LNCaP clone FGC (cell line): Measurements from ENCODE around the gene MADD.

Source experiments
- DNase-seq: peaks from one replicate; pipeline ENCODE4 v3.0.0-alpha.2; 2011; ENCODE audit warnings: low read depth
- H3K4me3 ChIP-seq: 2 replicates; pipeline ENCODE4 v1.5.1; 2011; ENCODE audit warnings: mild to moderate bottlenecking, low read depth, low read length, control low read depth
- TF ChIP-seq, protein P1 (sequence below): IDR thresholded peaks from 2 replicates; pipeline ENCODE4 v1.5.1; 2012; ENCODE audit warnings: mild to moderate bottlenecking; ENCODE audit not compliant: control insufficient read depth, insufficient read depth; ENCODE audit errors: extremely low read depth

The MADD gene

DNA sequence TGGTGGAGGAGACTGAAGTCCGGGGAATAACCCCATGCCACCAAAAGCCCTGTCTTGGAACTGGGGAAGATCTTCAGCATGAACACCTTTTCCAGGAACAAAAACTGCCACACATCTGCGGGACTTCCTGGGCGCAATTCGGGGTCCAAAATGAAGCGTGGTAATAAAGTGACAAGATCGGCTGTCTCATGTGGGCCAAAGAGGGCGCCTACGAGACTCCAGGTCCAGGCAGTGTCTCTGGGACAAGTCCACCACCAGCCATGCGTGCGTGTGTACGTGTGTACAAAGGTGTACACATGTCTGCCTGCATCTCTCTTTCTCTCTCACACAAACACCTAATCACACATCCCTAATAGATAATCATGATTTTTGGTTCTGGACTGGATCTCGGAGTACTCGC, 91.5 kb downstream of the MADD start:
- H3K4me3 ChIP-seq, result no peak overlapping the region
- TF ChIP-seq, protein P1, sequence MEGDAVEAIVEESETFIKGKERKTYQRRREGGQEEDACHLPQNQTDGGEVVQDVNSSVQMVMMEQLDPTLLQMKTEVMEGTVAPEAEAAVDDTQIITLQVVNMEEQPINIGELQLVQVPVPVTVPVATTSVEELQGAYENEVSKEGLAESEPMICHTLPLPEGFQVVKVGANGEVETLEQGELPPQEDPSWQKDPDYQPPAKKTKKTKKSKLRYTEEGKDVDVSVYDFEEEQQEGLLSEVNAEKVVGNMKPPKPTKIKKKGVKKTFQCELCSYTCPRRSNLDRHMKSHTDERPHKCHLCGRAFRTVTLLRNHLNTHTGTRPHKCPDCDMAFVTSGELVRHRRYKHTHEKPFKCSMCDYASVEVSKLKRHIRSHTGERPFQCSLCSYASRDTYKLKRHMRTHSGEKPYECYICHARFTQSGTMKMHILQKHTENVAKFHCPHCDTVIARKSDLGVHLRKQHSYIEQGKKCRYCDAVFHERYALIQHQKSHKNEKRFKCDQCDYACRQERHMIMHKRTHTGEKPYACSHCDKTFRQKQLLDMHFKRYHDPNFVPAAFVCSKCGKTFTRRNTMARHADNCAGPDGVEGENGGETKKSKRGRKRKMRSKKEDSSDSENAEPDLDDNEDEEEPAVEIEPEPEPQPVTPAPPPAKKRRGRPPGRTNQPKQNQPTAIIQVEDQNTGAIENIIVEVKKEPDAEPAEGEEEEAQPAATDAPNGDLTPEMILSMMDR, result no peak
- DNase-seq, result no peak

DNA sequence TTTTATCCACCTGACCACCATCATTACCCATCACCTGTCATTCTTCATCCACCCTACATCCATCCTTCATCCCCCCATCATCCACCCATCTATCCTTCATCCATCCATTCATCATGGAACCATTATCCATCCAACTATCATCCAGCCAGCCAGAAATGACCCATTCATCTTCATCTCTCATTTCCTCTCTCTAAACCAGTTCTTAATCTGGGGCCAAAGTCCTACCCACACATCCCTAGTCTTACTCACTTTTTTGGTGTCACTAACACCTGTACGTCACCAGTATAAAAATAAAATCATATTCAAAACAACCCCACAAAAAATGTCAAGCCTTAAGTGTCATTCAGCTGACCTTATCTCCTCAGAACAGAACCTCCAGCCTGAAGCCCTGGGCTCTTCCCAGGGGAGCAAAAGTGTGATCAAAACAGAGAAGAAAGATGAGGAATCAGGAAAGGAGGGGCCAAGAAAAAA, 96.1 kb downstream of the MADD start:
- H3K4me3 ChIP-seq, result no peak overlapping the region
- DNase-seq, result no peak
- TF ChIP-seq, protein P1, result no peak

DNA sequence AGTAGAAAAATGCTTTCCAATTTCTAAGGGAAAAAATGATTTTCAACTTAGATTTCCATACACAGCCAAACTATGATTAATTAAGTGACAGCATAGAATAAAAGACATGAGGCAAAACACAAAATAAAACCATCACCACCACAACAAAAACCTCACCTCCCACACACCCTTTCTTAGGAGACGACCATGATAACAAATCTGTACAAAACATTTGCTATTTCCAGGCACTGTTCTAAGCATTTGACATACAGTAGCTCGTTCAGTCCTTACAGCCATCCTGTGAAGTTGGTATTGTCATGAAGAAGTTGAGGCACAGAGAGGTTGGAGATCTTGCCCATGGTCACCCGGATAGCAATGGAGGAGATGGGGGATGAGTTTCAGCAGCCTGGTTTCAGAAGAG, 99.7 kb downstream of the MADD start:
- no peak for DNase-seq
- H3K4me3 ChIP-seq, result no peak overlapping the region
- TF ChIP-seq, protein P1, result no peak

DNA sequence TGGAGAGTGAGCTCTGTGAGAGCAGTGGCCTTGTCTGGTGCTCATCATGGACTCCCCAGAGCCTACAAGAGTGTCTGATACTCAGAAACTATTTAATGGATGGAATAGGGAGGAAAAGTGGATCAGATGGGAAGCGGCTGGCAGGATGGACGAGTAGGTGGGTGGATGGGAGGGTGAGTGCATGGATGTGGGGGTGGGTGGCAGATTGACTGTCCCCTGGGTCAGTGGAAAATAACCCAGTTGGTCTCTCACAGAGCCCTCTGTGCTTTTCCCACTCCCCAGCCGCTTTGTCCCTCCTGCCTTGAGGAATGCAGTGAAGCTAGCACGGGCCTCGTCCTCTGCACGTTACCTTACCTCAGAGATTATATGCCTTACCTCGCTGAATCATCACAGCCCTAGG, 102.5 kb downstream of the MADD start:
- DNase-seq, result no peak
- no peak overlapping the region for H3K4me3 ChIP-seq
- TF ChIP-seq, protein P1, result no peak

DNA sequence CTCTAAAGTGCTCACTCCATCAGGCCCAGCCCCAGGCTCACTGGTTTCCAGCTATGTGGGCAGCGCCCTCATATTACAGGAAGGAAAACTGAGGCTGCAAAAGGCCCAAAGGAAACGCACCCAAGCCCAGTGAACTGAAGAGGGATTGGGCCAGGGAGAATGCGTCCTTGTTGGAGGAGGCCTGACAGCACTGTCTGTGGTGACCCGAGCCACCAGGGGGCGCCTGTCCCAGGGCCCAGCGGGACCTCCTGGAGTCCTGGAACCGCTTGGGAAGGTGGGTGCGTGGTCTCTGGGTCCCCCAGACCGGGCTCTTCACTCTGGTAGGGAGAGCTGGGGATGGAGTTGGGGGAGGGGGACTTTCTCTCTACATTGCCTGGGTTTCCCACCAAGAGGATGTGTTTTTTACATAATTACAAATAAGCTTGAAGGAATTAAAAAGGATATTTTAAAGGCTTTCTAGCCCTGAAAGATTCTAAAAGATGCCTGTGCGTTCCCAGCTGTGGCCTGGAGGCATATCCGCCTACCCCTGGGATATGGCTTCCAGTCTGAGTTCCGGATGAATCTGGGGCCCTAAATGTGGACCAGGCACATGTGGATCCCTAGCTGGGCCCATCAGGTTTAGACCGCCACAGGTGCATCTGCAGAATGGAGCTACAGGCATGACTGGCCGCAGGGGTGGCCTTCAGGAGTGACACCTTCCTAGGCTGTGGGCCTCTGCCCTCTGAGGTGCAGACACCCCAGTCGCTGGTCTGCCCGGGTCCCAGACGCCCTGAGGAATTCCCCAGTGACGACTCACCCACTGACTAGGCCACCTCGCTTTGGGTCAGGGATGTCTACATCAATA, 104.2 kb downstream of the MADD start:
- DNase-seq, result no peak
- no peak overlapping the region for H3K4me3 ChIP-seq
- TF ChIP-seq, protein P1, result peak; percentile 91

DNA sequence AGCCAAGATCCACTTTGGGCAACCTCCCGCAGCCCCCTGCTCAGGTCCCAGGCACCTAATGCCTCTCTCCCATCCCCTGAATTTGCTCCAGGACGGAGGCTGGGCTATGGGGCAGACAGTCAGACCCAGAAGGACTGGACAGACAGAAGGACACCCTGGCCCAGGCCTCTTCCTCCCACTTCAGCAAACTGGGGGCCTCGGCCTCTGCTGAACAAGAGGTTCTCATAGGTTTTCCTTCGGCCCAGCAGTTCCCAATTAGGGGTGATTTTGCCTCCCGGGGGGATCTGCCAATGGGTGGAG, 104.7 kb downstream of the MADD start:
- no peak for DNase-seq
- TF ChIP-seq, protein P1, result no peak
- H3K4me3 ChIP-seq, result no peak overlapping the region

DNA sequence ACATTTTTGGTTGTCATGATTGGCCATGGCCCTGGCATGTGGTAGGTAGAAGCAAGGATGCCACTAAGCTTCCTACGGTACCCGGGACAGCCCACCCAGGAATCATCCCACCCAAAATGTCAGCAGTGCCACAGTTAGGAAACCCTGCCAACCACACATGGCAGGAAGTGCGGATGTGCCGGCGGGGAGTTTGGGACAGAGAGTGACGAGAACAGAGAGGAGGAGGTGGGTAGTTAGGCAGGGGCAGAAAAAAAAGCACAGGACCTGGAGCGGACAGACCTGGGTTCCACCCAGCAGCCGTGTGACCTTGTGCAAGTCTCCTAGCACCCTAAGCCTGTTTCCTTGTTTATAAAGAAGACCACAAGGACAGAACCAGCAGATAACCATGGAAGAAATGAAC, 105.1 kb downstream of the MADD start:
- TF ChIP-seq, protein P1, result no peak
- no peak overlapping the region for H3K4me3 ChIP-seq
- DNase-seq, result no peak
